Upper lobe of left lung (tissue), 6 donors: Measurements from ENCODE around the gene DOC2B. TPM values are rescaled to one million over a fixed set of nuclear protein-coding genes. Genes with fewer than 3 reads are reported as not detected.
A peak's percentile ranks its signal among the peaks of the same experiment; 100 is the strongest.

Experiments used
- ATAC-seq, 2 donors: fragments of 200-7000 bp; cut with Tn5 transposase; one replicate each; pipeline ENCODE4 v1.9.1; 2022; ENCODE audit warnings: mild to moderate bottlenecking in 2 of 2, moderate library complexity in 2 of 2; ENCODE audit not compliant: low FRiP score in 2 of 2
- DNase-seq, 2 donors: peaks; one replicate each; pipeline ENCODE4 v3.0.0-alpha.2; 2019 to 2020
- H3K27ac ChIP-seq, 4 donors: fragments of 200-600 bp; sonication (generic); one replicate each; pipeline ENCODE4 v1.5.1; 2016 to 2019
- H3K27me3 ChIP-seq, 4 donors: fragments of 200-600 bp; sonication (generic); one replicate each; pipeline ENCODE4 v1.5.1; 2017 to 2019
- H3K36me3 ChIP-seq, 4 donors: fragments of 200-600 bp; sonication (generic); one replicate each; pipeline ENCODE4 v1.5.1; 2016 to 2019
- H3K4me1 ChIP-seq, 4 donors: fragments of 200-600 bp; sonication (generic); one replicate each; pipeline ENCODE4 v1.5.1; 2018 to 2019
- H3K4me3 ChIP-seq, 4 donors: fragments of 200-600 bp; sonication (generic); one replicate each; pipeline ENCODE4 v1.5.1; 2017 to 2019; ENCODE audit warnings: mild to moderate bottlenecking in 2 of 4, moderate library complexity in 1 of 4
- H3K9me3 ChIP-seq, 4 donors: fragments of 200-600 bp; sonication (generic); one replicate each; pipeline ENCODE4 v1.5.1; 2018 to 2019
- EP300 ChIP-seq, 4 donors: sonication (generic); formaldehyde crosslinking; IDR thresholded peaks; one replicate each; pipeline ENCODE4 v1.5.1; 2017; ENCODE audit warnings: antibody characterized with exemption in 4 of 4, control low read depth in 2 of 4
- POLR2A ChIP-seq, 4 donors: fragments of 450-650 bp; IDR thresholded peaks; one replicate each; pipeline ENCODE4 v1.5.1; 2016 to 2017; ENCODE audit warnings: antibody characterized with exemption in 4 of 4, mild to moderate bottlenecking in 2 of 4
- POLR2AphosphoS5 ChIP-seq, 2 donors: sonication (generic); formaldehyde crosslinking; IDR thresholded peaks; one replicate each; pipeline ENCODE4 v1.5.1; 2017; ENCODE audit warnings: antibody characterized with exemption in 2 of 2
- WGBS, 2 donors: methylation state at CpG; one replicate each; pipeline ENCODE4 v1.1.5; 2017 to 2018; 5-methylcytosine and 5-hydroxymethylcytosine counted together
- total RNA-seq, 6 donors: library from RNA; depleted of rRNA in 4 of 6; stranded (reverse); fragments of >200 nt in 4 of 6; gene quantifications; one replicate each; pipeline versions ENCODE4 v1.1.0 to v1.2.1, GENCODE V29; 2016 to 2021
- TF ChIP-seq, protein P1 (sequence below), 6 experiments: fragments of 450-650 bp in 4 of 6; fragments of 200-600 bp in 2 of 6; sonication (generic) in 2 of 6; IDR thresholded peaks; one replicate each; pipeline ENCODE4 v1.5.1; 2016 to 2019; ENCODE audit warnings: antibody characterized with exemption in 6 of 6
- donor health status: DM: no; HTN: no; CAD: no; lungs with moderate emphysema.
- donor health status: DM: no; HTN: yes; CAD: no; lungs with severe emphysema.

DOC2B gene
- 10 to 100 TPM in 1 of 6 donors, 1 to 10 TPM in 5; 1.0 to 10.2 (median 4.4) TPM for total RNA-seq

DNA sequence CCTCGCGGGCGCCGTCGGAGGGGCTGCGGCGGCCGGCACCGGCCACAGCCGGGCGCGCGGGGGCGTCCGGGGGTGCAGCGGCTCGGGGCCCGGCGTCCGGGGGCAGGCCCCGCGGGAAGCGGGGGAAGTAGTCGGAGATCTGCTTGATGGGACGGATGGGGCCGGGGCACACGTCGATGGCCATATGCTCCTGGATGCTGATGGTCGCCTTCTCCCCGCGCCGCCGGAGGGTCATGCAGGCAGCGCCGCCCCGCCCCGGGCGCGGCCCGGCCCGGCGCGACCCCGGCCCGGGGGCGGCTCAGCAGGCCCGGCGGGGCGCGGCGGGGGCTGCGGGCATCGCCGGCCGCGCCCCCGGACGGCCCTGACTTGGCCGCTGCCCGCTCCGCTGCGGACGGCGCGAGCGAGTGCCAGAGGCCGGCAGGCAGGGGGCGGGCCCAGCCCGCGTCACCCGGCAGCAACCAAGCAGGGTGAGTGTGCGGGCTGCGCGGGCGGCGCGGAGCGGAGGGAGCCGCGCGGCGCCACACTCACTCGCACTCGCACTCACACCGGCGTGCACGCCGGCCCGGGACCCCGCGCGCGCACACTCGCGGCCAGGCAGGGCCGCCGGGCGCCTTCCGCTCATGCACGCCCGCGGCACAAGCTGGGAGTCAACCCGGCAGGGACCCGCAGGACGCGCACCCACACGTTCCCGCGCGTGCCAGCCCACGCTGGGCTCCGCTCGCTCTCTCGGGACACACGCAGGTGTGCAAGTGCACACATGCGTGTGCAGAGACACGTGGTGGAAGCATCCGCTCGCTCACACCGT is at the start of gene DOC2B:
Gene DOC2B (minus strand): TSS at position 406 of the 805 bp plus-strand sequence. CDS start 171 bp downstream, at position 235.
- peak; percentile 63 to 85 for ATAC-seq
- H3K4me3 ChIP-seq, result peak within 1 kb of the TSS; percentile 10 to 56 (median 46)
- WGBS, 2 donors, result 1 to 9% methylated on average over 28 to 50 of the region's 120 CpGs
- H3K27me3 ChIP-seq, result peaks cover 2 to 20% (median 12%) of the 10 kb centered on the region in 4 donors
- H3K4me1 ChIP-seq, result peaks cover 20 to 42% (median 23%) of the 10 kb centered on the region in 4 donors
- H3K27ac ChIP-seq, result peak within 1 kb of the TSS in 3 of 4 donors; percentile 62 to 80 (median 70)
- TF ChIP-seq EP300 (IDR thresholded peaks at IDR 0.05) (no peak), POLR2AphosphoS5 (IDR thresholded peaks at IDR 0.05) (no peak), POLR2A (IDR thresholded peaks at IDR 0.05) (no peak)
- TF ChIP-seq, protein P1, sequence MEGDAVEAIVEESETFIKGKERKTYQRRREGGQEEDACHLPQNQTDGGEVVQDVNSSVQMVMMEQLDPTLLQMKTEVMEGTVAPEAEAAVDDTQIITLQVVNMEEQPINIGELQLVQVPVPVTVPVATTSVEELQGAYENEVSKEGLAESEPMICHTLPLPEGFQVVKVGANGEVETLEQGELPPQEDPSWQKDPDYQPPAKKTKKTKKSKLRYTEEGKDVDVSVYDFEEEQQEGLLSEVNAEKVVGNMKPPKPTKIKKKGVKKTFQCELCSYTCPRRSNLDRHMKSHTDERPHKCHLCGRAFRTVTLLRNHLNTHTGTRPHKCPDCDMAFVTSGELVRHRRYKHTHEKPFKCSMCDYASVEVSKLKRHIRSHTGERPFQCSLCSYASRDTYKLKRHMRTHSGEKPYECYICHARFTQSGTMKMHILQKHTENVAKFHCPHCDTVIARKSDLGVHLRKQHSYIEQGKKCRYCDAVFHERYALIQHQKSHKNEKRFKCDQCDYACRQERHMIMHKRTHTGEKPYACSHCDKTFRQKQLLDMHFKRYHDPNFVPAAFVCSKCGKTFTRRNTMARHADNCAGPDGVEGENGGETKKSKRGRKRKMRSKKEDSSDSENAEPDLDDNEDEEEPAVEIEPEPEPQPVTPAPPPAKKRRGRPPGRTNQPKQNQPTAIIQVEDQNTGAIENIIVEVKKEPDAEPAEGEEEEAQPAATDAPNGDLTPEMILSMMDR (IDR thresholded peaks at IDR 0.05), result peak in 2 of 6 experiments; percentile 12 to 44
- peak; percentile 67 to 92 for DNase-seq
- no peaks in the 10 kb centered on the region for H3K36me3 ChIP-seq
- no peaks in the 10 kb centered on the region for H3K9me3 ChIP-seq

GRCh38 chr17:230395-230770 is 48.9 kb upstream of the DOC2B start:
- Histone ChIP-seq H3K36me3 (no peaks in the 10 kb centered on the region), H3K4me3 (no peak overlapping the region), H3K27me3 (no peaks in the 10 kb centered on the region), H3K9me3 (no peaks in the 10 kb centered on the region), H3K27ac (no peak overlapping the region), H3K4me1 (peaks cover 4 to 22% (median 16%) of the 10 kb centered on the region in 4 donors)
- DNase-seq (no peak), ATAC-seq (no peak)
- WGBS, 2 donors, result 92 to 94% methylated on average over 7 of the region's 7 CpGs
- TF ChIP-seq POLR2A (IDR thresholded peaks at IDR 0.05) (no peak), POLR2AphosphoS5 (IDR thresholded peaks at IDR 0.05) (no peak), EP300 (IDR thresholded peaks at IDR 0.05) (no peak)
- TF ChIP-seq, protein P1 (IDR thresholded peaks at IDR 0.05), result no peak

DNA sequence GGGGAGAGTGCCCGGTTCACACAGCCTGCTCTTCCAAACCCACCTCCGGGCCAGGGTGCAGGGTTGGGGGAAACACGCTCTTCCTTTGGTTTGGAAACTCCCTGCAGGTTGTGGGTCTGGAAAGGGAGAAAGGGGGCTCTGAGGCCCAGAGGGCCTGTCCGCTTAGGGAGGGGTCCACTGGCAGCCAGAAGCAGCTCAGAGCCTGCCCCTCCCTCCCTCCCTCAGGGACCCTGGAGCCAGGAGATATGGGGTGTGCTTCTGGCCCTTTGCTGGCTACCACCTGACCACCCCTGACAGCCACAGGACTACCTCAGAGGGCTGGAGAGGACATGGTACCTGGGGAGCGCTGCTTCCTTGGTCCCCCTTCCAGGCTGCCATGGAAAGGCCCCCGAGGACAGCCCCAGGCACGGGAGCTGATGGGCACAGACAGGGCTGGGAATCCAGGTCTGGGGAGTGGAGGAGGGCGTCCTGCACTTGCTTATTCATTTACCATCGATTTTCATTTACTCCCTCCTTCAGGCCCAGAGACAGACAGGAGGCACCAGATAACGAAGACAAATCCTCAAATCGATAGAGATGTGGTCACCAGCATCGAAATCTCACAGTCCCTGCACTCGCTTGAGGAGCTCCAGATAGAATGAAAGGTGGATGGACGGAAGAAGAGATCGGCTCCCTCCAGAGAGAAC is 48.4 kb upstream of the DOC2B start:
- H3K4me1 ChIP-seq, result peaks cover 4 to 22% (median 16%) of the 10 kb centered on the region in 4 donors
- DNase-seq, result no peak
- H3K9me3 ChIP-seq, result no peaks in the 10 kb centered on the region
- no peak overlapping the region for H3K27ac ChIP-seq
- TF ChIP-seq EP300 (IDR thresholded peaks at IDR 0.05) (no peak), POLR2A (IDR thresholded peaks at IDR 0.05) (no peak), POLR2AphosphoS5 (IDR thresholded peaks at IDR 0.05) (no peak)
- TF ChIP-seq, protein P1 (IDR thresholded peaks at IDR 0.05), result no peak
- WGBS, 2 donors, result 90 to 98% methylated on average over 8 to 14 of the region's 15 CpGs
- no peaks in the 10 kb centered on the region for H3K36me3 ChIP-seq
- H3K4me3 ChIP-seq, result no peak overlapping the region
- ATAC-seq, result no peak
- H3K27me3 ChIP-seq, result no peaks in the 10 kb centered on the region

GRCh38 chr17:228951-229708 is 47.7 kb upstream of the DOC2B start:
- no peaks in the 10 kb centered on the region for H3K27me3 ChIP-seq
- no peak overlapping the region for H3K27ac ChIP-seq
- TF ChIP-seq, protein P1 (IDR thresholded peaks at IDR 0.05), result no peak
- no peak for TF ChIP-seq EP300 (IDR thresholded peaks at IDR 0.05)
- TF ChIP-seq POLR2A (IDR thresholded peaks at IDR 0.05), result no peak
- no peak for TF ChIP-seq POLR2AphosphoS5 (IDR thresholded peaks at IDR 0.05)
- H3K9me3 ChIP-seq, result no peaks in the 10 kb centered on the region
- no peaks in the 10 kb centered on the region for H3K36me3 ChIP-seq
- 55 to 67% methylated on average over 5 to 8 of the region's 8 CpGs for WGBS, 2 donors
- DNase-seq, result no peak
- H3K4me3 ChIP-seq, result no peak overlapping the region
- no peak for ATAC-seq
- peaks cover 4 to 18% (median 16%) of the 10 kb centered on the region in 4 donors for H3K4me1 ChIP-seq
